H1 (cell line): ENCODE measurements around the gene NXPH1. TPM values are rescaled to one million over a fixed set of nuclear protein-coding genes. Genes with fewer than 3 reads are reported as not detected.

Source experiments
- CTCF ChIA-PET: fragments of 300-600 bp; sonication (Branson Sonifier 250); formaldehyde crosslinking; loops from one replicate; lab custom pipeline; 2021; ENCODE audit not compliant: partially characterized antibody; lab: Charles Lee
- POLR2A ChIA-PET: fragments of 300-600 bp; sonication (Branson Sonifier 250); formaldehyde crosslinking; loops from one replicate; lab custom pipeline; 2021; ENCODE audit warnings: inconsistent platforms; ENCODE audit not compliant: partially characterized antibody; lab: Charles Lee
- DNase-seq, 2 experiments: peaks; one replicate each; pipeline versions ENCODE4 v3.0.0 to v3.0.0-alpha.2; 2010 to 2022; ENCODE audit warnings: low spot score in 2 of 2, low read depth in 1 of 2, mixed read lengths in 1 of 2
- FAIRE-seq: peaks from 2 replicates; lab custom pipeline; 2011; peaks lifted over from hg19 to GRCh38; lab: Jason Lieb, UNC
- H2AFZ ChIP-seq: 2 replicates; pipeline ENCODE4 v1.8.1; 2012; ENCODE audit warnings: low read length, inconsistent platforms
- H2AK5ac ChIP-seq: 2 replicates; pipeline ENCODE4 v1.6.1; 2013; ENCODE audit warnings: low read depth, low read length
- H2BK120ac ChIP-seq: replicated peaks from 2 replicates; pipeline ENCODE3; 2013; ENCODE audit warnings: low read depth, low read length, inconsistent platforms
- H2BK12ac ChIP-seq: 2 replicates; pipeline ENCODE4 v1.6.1; 2013; ENCODE audit warnings: low read depth, low read length
- H2BK15ac ChIP-seq: 2 replicates; pipeline ENCODE4 v1.6.1; 2013; ENCODE audit warnings: low read length
- H2BK20ac ChIP-seq: 2 replicates; pipeline ENCODE4 v1.6.1; 2013; ENCODE audit warnings: low read length
- H2BK5ac ChIP-seq: 2 replicates; pipeline ENCODE4 v1.6.1; 2013; ENCODE audit warnings: low read depth, low read length
- H3K14ac ChIP-seq: 2 replicates; pipeline ENCODE4 v1.6.1; 2013; ENCODE audit warnings: inconsistent platforms; ENCODE audit not compliant: insufficient read length
- H3K18ac ChIP-seq: 2 replicates; pipeline ENCODE4 v1.6.1; 2013; ENCODE audit warnings: low read length; ENCODE audit errors: extremely low read depth
- H3K23ac ChIP-seq: 2 replicates; pipeline ENCODE4 v1.6.1; 2013; ENCODE audit warnings: inconsistent platforms; ENCODE audit not compliant: insufficient read length
- H3K23me2 ChIP-seq: 2 replicates; pipeline ENCODE4 v1.6.1; 2013; ENCODE audit warnings: low read depth, low read length
- H3K27ac ChIP-seq: 2 replicates; pipeline ENCODE4 v1.6.1; 2011; ENCODE audit warnings: low read depth, low read length, inconsistent platforms
- H3K27me3 ChIP-seq, 4 experiments: replicated peaks in 1 of 4; 1 replicate in 1 of 4; 2 replicates in 3 of 4; pipeline versions ENCODE4 v1.6.1 to v1.8.1; 2011 to 2013; ENCODE audit warnings: low read length in 3 of 4, mild to moderate bottlenecking in 3 of 4, inconsistent platforms in 2 of 4, mixed read lengths in 2 of 4, moderate library complexity in 1 of 4; ENCODE audit not compliant: control insufficient read depth in 3 of 4, insufficient read depth in 3 of 4; ENCODE audit errors: extremely low read depth in 1 of 4
- H3K36me3 ChIP-seq, 4 experiments: 2 replicates each; pipeline versions ENCODE4 v1.6.1 to v1.8.1; 2011 to 2013; ENCODE audit warnings: mild to moderate bottlenecking in 4 of 4, low read length in 3 of 4, moderate library complexity in 2 of 4, control low read depth in 1 of 4, inconsistent platforms in 1 of 4; ENCODE audit not compliant: insufficient read depth in 4 of 4, control insufficient read depth in 2 of 4
- H3K4ac ChIP-seq: replicated peaks from 2 replicates; pipeline ENCODE3; 2013; ENCODE audit warnings: low read length, low read depth, mixed read lengths, inconsistent platforms; ENCODE audit not compliant: insufficient read length
- H3K4me1 ChIP-seq, 4 experiments: replicated peaks in 1 of 4; 1 replicate in 1 of 4; 2 replicates in 3 of 4; pipeline versions ENCODE4 v1.6.1 to v1.8.1; 2011 to 2013; ENCODE audit warnings: low read length in 3 of 4, inconsistent platforms in 2 of 4, mixed read lengths in 1 of 4; ENCODE audit not compliant: insufficient read depth in 4 of 4, control insufficient read depth in 3 of 4
- H3K4me2 ChIP-seq, 2 experiments: 2 replicates each; pipeline versions ENCODE4 v1.6.1 to v1.8.1; 2011 to 2013; ENCODE audit warnings: low read depth in 2 of 2, low read length in 2 of 2, control low read depth in 1 of 2, inconsistent platforms in 1 of 2, mild to moderate bottlenecking in 1 of 2; ENCODE audit not compliant: insufficient read depth in 1 of 2
- H3K4me3 ChIP-seq, 4 experiments: fragments of 200-600, 300-600 bp in 1 of 4; sonication (generic), shearing (Covaris generic), sonication (Bioruptor Twin) in 1 of 4; 2 replicates each; pipeline versions ENCODE4 v1.5.1 to v1.8.1; 2011 to 2016; ENCODE audit warnings: low read length in 4 of 4, low read depth in 3 of 4, control low read depth in 2 of 4, inconsistent platforms in 2 of 4, mild to moderate bottlenecking in 2 of 4, mixed read lengths in 1 of 4, moderate library complexity in 1 of 4; ENCODE audit not compliant: insufficient read depth in 2 of 4; ENCODE audit errors: extremely low read depth in 1 of 4
- H3K56ac ChIP-seq: replicated peaks from 2 replicates; pipeline ENCODE3; 2013; ENCODE audit warnings: low read depth, mild to moderate bottlenecking, mixed read lengths, low read length, inconsistent platforms; ENCODE audit not compliant: insufficient read length
- H3K79me1 ChIP-seq: 2 replicates; pipeline ENCODE4 v1.6.1; 2013; ENCODE audit warnings: low read depth, low read length, control low read depth
- H3K79me2 ChIP-seq, 2 experiments: 2 replicates each; pipeline versions ENCODE4 v1.6.1 to v1.8.1; 2012 to 2013; ENCODE audit warnings: low read length in 2 of 2, mild to moderate bottlenecking in 2 of 2, inconsistent platforms in 1 of 2; ENCODE audit not compliant: insufficient read depth in 2 of 2, control insufficient read depth in 1 of 2
- H3K9ac ChIP-seq, 4 experiments: replicated peaks in 1 of 4; 1 replicate in 1 of 4; 2 replicates in 3 of 4; pipeline versions ENCODE4 v1.6.1 to v1.8.1; 2011 to 2013; ENCODE audit warnings: low read depth in 3 of 4, low read length in 3 of 4, control low read depth in 2 of 4, mild to moderate bottlenecking in 2 of 4, moderate library complexity in 2 of 4, inconsistent platforms in 1 of 4; ENCODE audit errors: extremely low read depth in 1 of 4
- H3K9me3 ChIP-seq, 2 experiments: 2 replicates each; pipeline versions ENCODE4 v1.6.1 to v1.8.1; 2012 to 2013; ENCODE audit warnings: mild to moderate bottlenecking in 2 of 2, moderate library complexity in 2 of 2, control low read depth in 1 of 2, inconsistent platforms in 1 of 2, low read depth in 1 of 2, low read length in 1 of 2, mixed read lengths in 1 of 2; ENCODE audit not compliant: insufficient read depth in 2 of 2
- H4K20me1 ChIP-seq, 2 experiments: replicated peaks in 1 of 2; 2 replicates each; pipeline versions ENCODE3 to v1.8.1; 2011 to 2013; ENCODE audit warnings: inconsistent platforms in 2 of 2, low read length in 2 of 2, mild to moderate bottlenecking in 1 of 2; ENCODE audit not compliant: insufficient read depth in 2 of 2, control insufficient read depth in 1 of 2
- H4K5ac ChIP-seq: 2 replicates; pipeline ENCODE4 v1.6.1; 2013; ENCODE audit warnings: low read length, low read depth, mixed read lengths, inconsistent platforms; ENCODE audit not compliant: insufficient read length
- H4K8ac ChIP-seq: 2 replicates; pipeline ENCODE4 v1.8.0; 2013; ENCODE audit warnings: mild to moderate bottlenecking, moderate library complexity, low read length, inconsistent platforms; ENCODE audit not compliant: insufficient read depth; ENCODE audit errors: extremely low read depth
- H4K91ac ChIP-seq: replicated peaks from 2 replicates; pipeline ENCODE3; 2013; ENCODE audit warnings: low read length, mixed read lengths, inconsistent platforms; ENCODE audit not compliant: insufficient read length
- POLR2A ChIP-seq, 2 experiments: IDR thresholded peaks; 1 replicate in 1 of 2; 2 replicates in 1 of 2; pipeline ENCODE4 v1.6.1; 2011; ENCODE audit warnings: low read depth in 2 of 2, low read length in 2 of 2, mild to moderate bottlenecking in 2 of 2; ENCODE audit errors: control extremely low read depth in 1 of 2
- RNF2 ChIP-seq: fragments of 200-900, 300-1000 bp; sonication (generic); IDR thresholded peaks from 2 replicates; pipeline ENCODE4 v1.7.1; 2016; ENCODE audit warnings: borderline replicate concordance, low read depth, mild to moderate bottlenecking, antibody characterized with exemption, low read length; ENCODE audit not compliant: poor library complexity, severe bottlenecking; ENCODE audit errors: missing control alignments
- SIN3A ChIP-seq, 2 experiments: IDR thresholded peaks in 1 of 2; conservative IDR thresholded peaks in 1 of 2; 2 replicates each; pipeline ENCODE4 v1.6.1; 2011 to 2012; ENCODE audit warnings: low read length in 2 of 2, improper control_type of control experiment in 1 of 2, low read depth in 1 of 2, mild to moderate bottlenecking in 1 of 2
- SIX5 ChIP-seq: IDR thresholded peaks from 2 replicates; pipeline ENCODE4 v1.6.1; 2011; ENCODE audit warnings: mild to moderate bottlenecking, low read depth, low read length
- WGBS, 2 experiments: shearing (Covaris generic) in 1 of 2; methylation state at CpG; one replicate each; pipeline versions ENCODE4 v1.1.6 to v1.1.7; 2013 to 2015; ENCODE audit warnings: low lambda C conversion rate in 2 of 2, mixed read lengths in 2 of 2, inconsistent platforms in 1 of 2, low coverage in 1 of 2, missing lambda C conversion rate in 1 of 2; ENCODE audit not compliant: insufficient replicate concordance in 2 of 2, insufficient coverage in 1 of 2, insufficient read length in 1 of 2; ENCODE audit errors: extremely low coverage in 1 of 2, missing lambda C conversion rate in 1 of 2; 5-methylcytosine and 5-hydroxymethylcytosine counted together
- polyA plus RNA-seq, 7 experiments: library from polyadenylated mRNA; depleted of rRNA in 3 of 7; stranded (reverse) in 5 of 7; unstranded in 2 of 7; fragments of >200 nt in 5 of 7; fragments of 200-250 nt in 2 of 7; gene quantifications; 1 replicate in 5 of 7; 2 replicates in 1 of 7; 4 replicates in 1 of 7; pipeline versions ENCODE4 v1.2.1 to v1.2.3, GENCODE V29; 2011 to 2013; ENCODE audit warnings: missing spikeins in 2 of 7, mixed read lengths in 2 of 7
- total RNA-seq: library from RNA; stranded (reverse); fragmentation: NEBNext Ultra II Directional; extraction: Animal tissue kit (Norgen Biotek cat#: 25700); gene quantifications from 2 replicates; pipeline ENCODE4 v1.2.1, GENCODE V29; 2021

NXPH1 gene
- total and polyA plus RNA-seq, 2 of the 8 experiments (the other 6 are each of a cell fraction or from before 2014, with no cell fraction given) = 0.14 to 1.0 TPM

GRCh38 chr7:8481752-8482446 lies 48.5 kb downstream of the NXPH1 start:
- peaks cover 0 to 2% (median under 1%) of the 10 kb centered on the region in 4 experiments; a peak in 1 of 7 replicates for H3K4me1 ChIP-seq
- no peaks in the 10 kb centered on the region for H4K20me1 ChIP-seq
- FAIRE-seq = no peak
- no peaks in the 10 kb centered on the region for H3K36me3 ChIP-seq
- H3K4ac ChIP-seq = no peak overlapping the region
- no peak overlapping the region for H2BK120ac ChIP-seq
- H2BK15ac ChIP-seq = no peak overlapping the region
- no peaks in the 10 kb centered on the region for H3K79me2 ChIP-seq
- H3K18ac ChIP-seq = no peak overlapping the region
- H2BK5ac ChIP-seq = no peak overlapping the region
- no peak overlapping the region for H3K56ac ChIP-seq
- H3K27me3 ChIP-seq = no peaks in the 10 kb centered on the region
- no peak for DNase-seq
- H3K14ac ChIP-seq = no peak overlapping the region
- no peaks in the 10 kb centered on the region; a peak in 1 of 4 replicates for H3K9me3 ChIP-seq
- CTCF ChIA-PET = interaction anchor here (1.0 to 1.9 kb wide), 4 partner anchors 25 to 182 kb away, joined by 3 to 5 read pairs (median 4); no protein-coding TSS in a partner anchor
- no peak overlapping the region for H3K9ac ChIP-seq
- peak overlapping the region; percentile 37; the same call in 1 of the 2 replicates for H2AFZ ChIP-seq
- H3K23ac ChIP-seq = no peak overlapping the region
- 86% methylated on average over 4 of the region's 4 CpGs; no CpG with 5 or more reads in 1 of the 2 experiments for WGBS, 2 experiments
- H3K79me1 ChIP-seq = no peaks in the 10 kb centered on the region
- no peak overlapping the region for H4K91ac ChIP-seq
- H3K4me3 ChIP-seq = no peak overlapping the region
- POLR2A ChIA-PET = no interaction called here
- H3K27ac ChIP-seq = no peak overlapping the region
- H4K8ac ChIP-seq = no peak overlapping the region
- no peaks in the 10 kb centered on the region for H3K23me2 ChIP-seq
- no peak overlapping the region for H3K4me2 ChIP-seq
- no peak overlapping the region for H2BK12ac ChIP-seq
- H4K5ac ChIP-seq = no peak overlapping the region
- no peak overlapping the region for H2AK5ac ChIP-seq
- H2BK20ac ChIP-seq = no peak overlapping the region
- TF ChIP-seq POLR2A (IDR thresholded peaks at IDR 0.05; ENCODE audit: control extremely low read depth in 1 of 2, low read depth in 2 of 2, low read length in 2 of 2) (no peak), SIX5 (no peak), SIN3A (conservative IDR thresholded peaks at IDR 0.05 in 1 of 2, IDR thresholded peaks at IDR 0.05 in 1 of 2; ENCODE audit: low read depth in 1 of 2, low read length in 2 of 2) (no peak), RNF2 (no peak)
